GM19043 (cell line): ENCODE data around the gene SLC28A3.

Source experiments
- ATAC-seq: cut with Tn5 transposase; IDR thresholded peaks from one replicate; pipeline ENCODE4 v1.9.1; 2021; ENCODE audit warnings: low read depth; ENCODE audit not compliant: unreplicated experiment

SLC28A3 gene

GRCh38 chr9:84255696-84256095 is 84.9 kb downstream of the SLC28A3 start:
- ATAC-seq, result no peak

- ATAC-seq, result no peak
Measured at GRCh38 chr9:84254972-84255371, 85.6 kb downstream of the SLC28A3 start.

GRCh38 chr9:84251921-84252320 is 88.6 kb downstream of the SLC28A3 start:
- no peak for ATAC-seq

GRCh38 chr9:84241817-84242373 is 98.7 kb downstream of the SLC28A3 start:
- no peak for ATAC-seq

- ATAC-seq, result no peak
Measured at GRCh38 chr9:84239343-84239742, 101.2 kb downstream of the SLC28A3 start.

DNA sequence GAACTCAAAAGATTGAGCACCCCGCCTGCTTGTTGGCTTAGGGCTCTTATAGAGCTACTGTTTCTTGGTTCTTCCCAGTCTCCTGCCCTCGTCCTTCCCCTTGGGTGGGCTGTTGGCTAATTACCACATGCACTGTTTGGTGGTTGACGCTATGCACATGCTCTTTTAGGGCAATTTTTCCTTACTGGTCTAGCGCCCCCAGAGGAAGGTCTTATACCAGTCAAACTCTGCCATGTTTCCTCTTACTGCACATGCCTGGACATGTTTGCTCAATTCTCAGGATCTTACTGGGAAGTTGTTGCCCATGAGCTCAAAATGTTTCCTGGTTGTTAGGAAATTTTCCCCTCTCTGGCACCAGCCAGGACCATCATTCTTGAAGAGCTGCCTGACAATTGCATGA is 101.9 kb downstream of the SLC28A3 start:
- no peak for ATAC-seq

DNA sequence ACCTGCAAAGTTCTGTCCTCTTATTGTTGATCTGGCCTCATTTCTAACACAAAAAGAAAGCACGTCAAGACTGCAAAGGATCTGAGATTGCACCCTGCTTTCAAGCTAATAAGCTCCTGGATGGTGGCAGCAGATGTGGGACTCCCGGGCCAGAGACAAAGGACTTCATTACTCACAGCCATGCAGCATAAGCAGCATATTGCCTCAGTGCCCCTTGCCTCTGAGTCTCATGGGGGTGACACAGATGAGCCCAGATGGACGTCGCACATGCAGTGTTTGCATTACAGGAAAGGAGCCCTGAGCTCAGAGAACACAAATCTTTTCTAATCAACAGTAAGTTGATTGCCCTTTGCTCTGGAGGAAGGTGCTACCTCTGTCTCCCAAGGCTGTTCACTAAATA is 105.0 kb downstream of the SLC28A3 start:
- no peak for ATAC-seq

GRCh38 chr9:84230355-84231145 is 110.0 kb downstream of the SLC28A3 start:
- no peak for ATAC-seq

DNA sequence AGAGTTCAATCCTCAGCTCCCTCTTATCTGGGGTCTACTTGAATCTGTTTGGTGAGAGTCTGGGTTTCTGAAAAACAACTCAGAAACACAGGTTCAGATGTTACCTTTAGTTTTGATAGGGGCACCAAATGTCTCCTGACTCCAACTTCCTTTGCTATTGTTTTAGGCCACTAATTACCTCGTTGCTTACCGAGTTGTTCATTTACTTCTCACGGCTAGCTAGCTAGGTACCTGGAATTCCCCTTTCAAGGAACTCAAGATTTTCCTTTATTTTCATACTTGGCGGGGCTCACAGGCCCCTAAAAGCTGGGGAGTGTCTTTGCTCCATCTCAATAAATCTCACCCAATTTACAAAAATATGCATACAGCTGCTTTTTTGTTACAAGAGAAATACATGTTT is 111.4 kb downstream of the SLC28A3 start:
- ATAC-seq, result no peak

GRCh38 chr9:84228130-84228720 is 112.3 kb downstream of the SLC28A3 start:
- ATAC-seq, result no peak

- ATAC-seq, result no peak
Measured at GRCh38 chr9:84226126-84226525, 114.4 kb downstream of the SLC28A3 start.
